Parathyroid adenoma (tissue), 2 donors: ENCODE results near the gene PIK3C2G.

ENCODE experiments used
- H2AFZ ChIP-seq: fragments of 300-600 bp; sonication (generic); one replicate; pipeline ENCODE4 v1.7.0; 2017; ENCODE audit warnings: antibody characterized with exemption, mild to moderate bottlenecking
- H3K27ac ChIP-seq: fragments of 300-600 bp; sonication (generic); one replicate; pipeline ENCODE4 v1.7.0; 2017
- H3K27me3 ChIP-seq: fragments of 300-600 bp; sonication (generic); one replicate; pipeline ENCODE4 v1.7.0; 2017; ENCODE audit warnings: low read length; ENCODE audit not compliant: control insufficient read depth, insufficient read depth
- H3K36me3 ChIP-seq: fragments of 300-600 bp; sonication (generic); one replicate; pipeline ENCODE4 v1.7.0; 2017; ENCODE audit warnings: low read length; ENCODE audit not compliant: control insufficient read depth, insufficient read depth
- H3K4me1 ChIP-seq: fragments of 300-600 bp; sonication (generic); one replicate; pipeline ENCODE4 v1.7.0; 2017; ENCODE audit warnings: control low read depth
- H3K4me2 ChIP-seq: fragments of 300-600 bp; sonication (generic); one replicate; pipeline ENCODE4 v1.7.0; 2017; ENCODE audit warnings: low read length
- H3K4me3 ChIP-seq: fragments of 300-600 bp; sonication (generic); one replicate; pipeline ENCODE4 v1.7.0; 2017; ENCODE audit warnings: low read depth, low read length
- H3K79me2 ChIP-seq: fragments of 300-600 bp; sonication (generic); one replicate; pipeline ENCODE4 v1.7.0; 2017; ENCODE audit warnings: control low read depth
- H3K9ac ChIP-seq: fragments of 300-600 bp; sonication (generic); one replicate; pipeline ENCODE4 v1.7.0; 2017; ENCODE audit warnings: mild to moderate bottlenecking
- H3K9me3 ChIP-seq: fragments of 300-600 bp; sonication (generic); one replicate; pipeline ENCODE4 v1.7.0; 2017; ENCODE audit warnings: low read length; ENCODE audit not compliant: control insufficient read depth
- CTCF ChIP-seq: fragments of 300-600 bp; sonication (generic); IDR thresholded peaks from one replicate; pipeline ENCODE4 v1.7.0; 2017; ENCODE audit warnings: antibody characterized with exemption, mild to moderate bottlenecking
- donor health status: primary hyperparathyroidism.

The PIK3C2G gene

GRCh38 chr12:18578191-18578590, 316.9 kb downstream of the PIK3C2G start:
- no peak for TF ChIP-seq CTCF
- Histone ChIP-seq H3K4me3 (no peak overlapping the region), H3K27ac (no peak overlapping the region), H3K4me2 (no peak overlapping the region), H3K9me3 (no peaks in the 10 kb centered on the region), H3K36me3 (no peaks in the 10 kb centered on the region), H3K27me3 (no peaks in the 10 kb centered on the region), H3K79me2 (no peaks in the 10 kb centered on the region), H3K9ac (no peak overlapping the region), H3K4me1 (no peaks in the 10 kb centered on the region), H2AFZ (no peak overlapping the region)

GRCh38 chr12:18580291-18580690, 319.0 kb downstream of the PIK3C2G start:
- Histone ChIP-seq H3K27ac (no peak overlapping the region), H3K9me3 (no peaks in the 10 kb centered on the region), H3K9ac (no peak overlapping the region), H2AFZ (no peak overlapping the region), H3K27me3 (no peaks in the 10 kb centered on the region), H3K4me2 (no peak overlapping the region), H3K79me2 (no peaks in the 10 kb centered on the region), H3K4me1 (no peaks in the 10 kb centered on the region), H3K4me3 (no peak overlapping the region), H3K36me3 (no peaks in the 10 kb centered on the region)
- no peak for TF ChIP-seq CTCF

GRCh38 chr12:18580706-18581105, 319.4 kb downstream of the PIK3C2G start:
- H3K4me2 ChIP-seq, result no peak overlapping the region
- no peak overlapping the region for H3K4me3 ChIP-seq
- no peak overlapping the region for H3K27ac ChIP-seq

GRCh38 chr12:18581232-18581962, 320.1 kb downstream of the PIK3C2G start:
- no peak overlapping the region for H3K27ac ChIP-seq
- H3K9ac ChIP-seq, result no peak overlapping the region
- TF ChIP-seq CTCF, result no peak
- no peaks in the 10 kb centered on the region for H3K4me1 ChIP-seq
- H3K4me3 ChIP-seq, result no peak overlapping the region
- no peak overlapping the region for H3K4me2 ChIP-seq
- H3K27me3 ChIP-seq, result no peaks in the 10 kb centered on the region
- no peaks in the 10 kb centered on the region for H3K79me2 ChIP-seq
- H2AFZ ChIP-seq, result no peak overlapping the region
- no peaks in the 10 kb centered on the region for H3K9me3 ChIP-seq
- H3K36me3 ChIP-seq, result no peaks in the 10 kb centered on the region

More at GRCh38 chr12:18580706-18581105, 319.4 kb downstream of the PIK3C2G start:
- H3K79me2 ChIP-seq, result no peaks in the 10 kb centered on the region
- H3K27me3 ChIP-seq, result no peaks in the 10 kb centered on the region
- H3K36me3 ChIP-seq, result no peaks in the 10 kb centered on the region
- no peak overlapping the region for H3K9ac ChIP-seq
- TF ChIP-seq CTCF, result no peak
- no peaks in the 10 kb centered on the region for H3K9me3 ChIP-seq
- H2AFZ ChIP-seq, result no peak overlapping the region
- no peaks in the 10 kb centered on the region for H3K4me1 ChIP-seq

GRCh38 chr12:18583655-18584054, 322.3 kb downstream of the PIK3C2G start:
- Histone ChIP-seq H3K79me2 (no peaks in the 10 kb centered on the region), H3K9me3 (no peaks in the 10 kb centered on the region)

More at GRCh38 chr12:18583655-18584054, 322.3 kb downstream of the PIK3C2G start:
- no peak for TF ChIP-seq CTCF
- Histone ChIP-seq H3K9ac (no peak overlapping the region), H3K36me3 (no peaks in the 10 kb centered on the region), H3K4me1 (no peaks in the 10 kb centered on the region), H3K4me3 (no peak overlapping the region), H3K27me3 (no peaks in the 10 kb centered on the region), H2AFZ (no peak overlapping the region), H3K27ac (no peak overlapping the region), H3K4me2 (no peak overlapping the region)
